ENCODE results near the gene GCSAML.

Gene GCSAML

GRCh38 chr1:247574664-247575063, 25.7 kb downstream of the GCSAML start:
- DNase-seq, result no peak

- DNase-seq, result no peak
Measured at GRCh38 chr1:247576514-247576913, 27.6 kb downstream of the GCSAML start.

- DNase-seq, result no peak
Measured at GRCh38 chr1:247578946-247579460, 30.1 kb downstream of the GCSAML start.

- no peak for DNase-seq
Measured at GRCh38 chr1:247588060-247588459, 39.1 kb downstream of the GCSAML start, which contains the start of gene OR2G2. TSS of gene OR2G2 (plus strand) at chr1:247588360. CDS start at chr1:247588360, 0 bp downstream.

- no peak for DNase-seq
Measured at GRCh38 chr1:247605286-247605685, 56.4 kb downstream of the GCSAML start, which contains the start of gene OR2G3. TSS of gene OR2G3 (plus strand) at chr1:247605586. CDS start at chr1:247605586, 0 bp downstream.

GRCh38 chr1:247613405-247613804, 64.5 kb downstream of the GCSAML start:
- no peak for DNase-seq

GRCh38 chr1:247614625-247615024, 65.7 kb downstream of the GCSAML start:
- DNase-seq, result no peak
